IPS-20b (cell line): ENCODE data around the gene SPSB4.

Experiments used
- H3K27ac ChIP-seq: one replicate; pipeline ENCODE4 v1.5.1; 2013; ENCODE audit warnings: low read length
- H3K27me3 ChIP-seq: 2 replicates; pipeline ENCODE4 v1.6.1; 2013; ENCODE audit warnings: mild to moderate bottlenecking, low read length, inconsistent platforms; ENCODE audit not compliant: insufficient read depth
- H3K36me3 ChIP-seq: 2 replicates; pipeline ENCODE4 v1.6.1; 2013; ENCODE audit warnings: low read depth, mild to moderate bottlenecking, inconsistent platforms, low read length, moderate library complexity; ENCODE audit not compliant: insufficient read depth
- H3K4me1 ChIP-seq: 2 replicates; pipeline ENCODE4 v1.6.1; 2013; ENCODE audit warnings: mild to moderate bottlenecking, control low read depth, inconsistent platforms, low read length, moderate library complexity; ENCODE audit not compliant: insufficient read depth
- H3K4me3 ChIP-seq: 2 replicates; pipeline ENCODE4 v1.5.1; 2013; ENCODE audit warnings: mild to moderate bottlenecking, low read length, inconsistent platforms
- H3K9ac ChIP-seq: 2 replicates; pipeline ENCODE4 v1.6.1; 2013; ENCODE audit warnings: low read depth, mild to moderate bottlenecking, inconsistent platforms, low read length, moderate library complexity
- H3K9me3 ChIP-seq: 2 replicates; pipeline ENCODE4 v1.6.1; 2013; ENCODE audit warnings: mild to moderate bottlenecking, low read depth, low read length, inconsistent platforms; ENCODE audit not compliant: insufficient read depth

SPSB4 gene

DNA sequence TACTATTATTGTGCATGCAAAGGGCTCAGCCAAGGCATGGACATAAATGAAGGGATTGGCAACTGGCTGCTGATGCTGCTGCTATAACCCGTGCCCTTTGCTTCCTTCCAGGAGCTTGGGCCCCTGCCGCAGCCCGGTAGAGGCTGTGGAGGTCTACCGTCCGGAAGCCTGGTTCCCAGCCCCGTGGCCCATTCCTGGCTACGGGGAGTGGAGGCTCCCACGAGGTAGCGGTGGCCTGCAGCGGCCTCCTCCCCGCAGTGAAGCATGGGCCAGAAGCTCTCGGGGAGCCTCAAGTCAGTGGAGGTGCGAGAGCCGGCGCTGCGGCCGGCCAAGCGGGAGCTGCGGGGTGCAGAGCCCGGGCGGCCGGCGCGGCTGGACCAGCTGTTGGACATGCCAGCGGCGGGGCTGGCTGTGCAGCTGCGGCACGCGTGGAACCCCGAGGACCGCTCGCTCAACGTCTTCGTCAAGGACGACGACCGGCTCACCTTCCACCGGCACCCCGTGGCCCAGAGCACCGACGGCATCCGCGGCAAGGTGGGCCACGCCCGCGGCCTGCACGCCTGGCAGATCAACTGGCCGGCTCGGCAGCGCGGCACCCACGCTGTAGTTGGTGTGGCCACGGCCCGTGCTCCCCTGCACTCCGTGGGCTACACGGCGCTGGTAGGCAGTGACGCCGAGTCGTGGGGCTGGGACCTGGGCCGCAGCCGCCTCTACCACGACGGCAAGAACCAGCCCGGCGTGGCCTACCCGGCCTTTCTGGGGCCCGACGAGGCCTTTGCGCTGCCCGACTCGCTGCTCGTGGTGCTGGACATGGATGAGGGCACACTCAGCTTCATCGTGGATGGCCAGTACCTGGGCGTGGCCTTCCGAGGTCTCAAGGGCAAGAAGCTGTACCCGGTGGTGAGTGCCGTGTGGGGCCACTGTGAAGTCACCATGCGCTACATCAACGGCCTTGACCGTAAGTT, 15.0 kb downstream of the SPSB4 start:
- Histone ChIP-seq H3K4me1 (peaks cover 20% of the 10 kb centered on the region), H3K27me3 (peaks cover 17% of the 10 kb centered on the region; the same call in 1 of the 2 replicates), H3K27ac (no peak overlapping the region), H3K4me3 (no peak overlapping the region), H3K36me3 (no peaks in the 10 kb centered on the region), H3K9ac (no peak overlapping the region), H3K9me3 (no peaks in the 10 kb centered on the region)

- Histone ChIP-seq H3K9ac (no peak overlapping the region), H3K27me3 (peaks cover 26% of the 10 kb centered on the region; the same call in 1 of the 2 replicates), H3K4me1 (peaks cover 33% of the 10 kb centered on the region), H3K4me3 (no peak overlapping the region), H3K36me3 (no peaks in the 10 kb centered on the region), H3K9me3 (no peaks in the 10 kb centered on the region), H3K27ac (no peak overlapping the region)
These were observed 16.2 kb downstream of the SPSB4 start for GRCh38 chr3:141067206-141067974.

GRCh38 chr3:141070229-141070628, 19.1 kb downstream of the SPSB4 start:
- Histone ChIP-seq H3K27me3 (peaks cover 31% of the 10 kb centered on the region; the same call in 1 of the 2 replicates), H3K9me3 (no peaks in the 10 kb centered on the region), H3K4me3 (no peak overlapping the region), H3K36me3 (no peaks in the 10 kb centered on the region), H3K4me1 (peaks cover 56% of the 10 kb centered on the region), H3K9ac (no peak overlapping the region), H3K27ac (no peak overlapping the region)

DNA sequence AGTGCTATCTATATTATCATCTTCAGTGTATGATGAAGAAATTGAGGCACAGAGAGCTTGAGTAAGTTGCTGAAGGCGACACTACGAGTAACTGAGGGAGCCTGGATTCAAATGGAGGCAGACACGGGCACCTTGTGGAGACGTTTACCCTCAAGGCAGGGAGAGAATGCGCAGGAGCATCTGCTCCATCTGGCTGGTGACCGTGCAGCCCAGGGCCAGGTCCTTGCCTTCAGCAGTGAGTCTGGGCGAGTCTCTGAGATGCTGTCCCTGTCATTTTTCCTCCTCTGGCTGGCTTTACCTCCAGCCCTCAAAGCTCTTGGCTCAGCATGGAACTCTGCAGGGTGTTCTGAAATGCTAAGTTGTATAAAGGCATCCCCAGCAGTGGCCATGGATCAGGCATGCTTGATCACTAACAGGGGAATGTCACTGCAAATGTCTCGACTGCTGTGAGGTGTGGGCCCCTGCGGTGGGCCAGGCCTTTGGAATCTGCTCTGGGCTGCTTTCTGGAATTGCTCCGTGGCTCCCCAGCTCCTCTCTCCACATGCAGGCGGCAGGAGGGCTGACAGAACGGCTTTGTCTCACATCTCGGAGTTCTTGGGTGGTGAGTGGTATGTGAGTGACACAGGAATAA, 19.7 kb downstream of the SPSB4 start:
- peaks cover 59% of the 10 kb centered on the region for H3K4me1 ChIP-seq
- peak overlapping the region; percentile 36; the same call in 1 of the 2 replicates for H3K4me3 ChIP-seq
- H3K9me3 ChIP-seq: no peaks in the 10 kb centered on the region
- no peak overlapping the region for H3K9ac ChIP-seq
- H3K27ac ChIP-seq: no peak overlapping the region
- no peaks in the 10 kb centered on the region for H3K36me3 ChIP-seq
- H3K27me3 ChIP-seq: peaks cover 31% of the 10 kb centered on the region; the same call in 1 of the 2 replicates

DNA sequence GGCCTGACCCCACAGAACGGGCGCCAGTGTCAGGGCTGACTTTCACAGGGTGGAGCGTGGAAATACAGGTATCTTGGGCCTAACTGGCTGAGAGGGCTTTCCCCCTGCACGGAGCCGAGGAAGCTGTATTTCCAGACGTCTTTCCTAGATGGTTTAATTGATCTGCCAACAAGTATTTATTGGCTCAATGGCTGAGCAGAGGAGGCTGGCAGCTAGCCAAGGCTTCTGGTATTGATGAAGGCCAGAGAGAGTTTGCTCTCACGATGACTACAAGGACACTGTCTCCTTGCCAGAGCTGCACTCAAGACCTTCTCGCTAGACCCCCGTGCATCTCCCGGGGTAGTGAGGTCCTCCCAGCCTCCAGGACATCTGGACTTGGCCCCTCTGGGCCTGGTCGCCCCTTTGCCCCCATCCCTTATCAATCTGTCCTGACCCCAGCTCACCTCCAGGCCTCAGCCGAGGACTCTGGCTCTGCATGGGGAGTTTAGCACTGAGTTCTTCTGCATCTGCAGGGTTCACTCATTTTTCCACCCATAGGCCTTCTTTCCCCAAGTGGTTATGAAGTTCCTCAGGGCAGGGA, 20.6 kb downstream of the SPSB4 start:
- Histone ChIP-seq H3K36me3 (no peaks in the 10 kb centered on the region), H3K27me3 (peaks cover 31% of the 10 kb centered on the region; the same call in 1 of the 2 replicates), H3K27ac (no peak overlapping the region), H3K4me1 (peaks cover 67% of the 10 kb centered on the region), H3K9ac (no peak overlapping the region), H3K9me3 (no peaks in the 10 kb centered on the region), H3K4me3 (no peak overlapping the region)

DNA sequence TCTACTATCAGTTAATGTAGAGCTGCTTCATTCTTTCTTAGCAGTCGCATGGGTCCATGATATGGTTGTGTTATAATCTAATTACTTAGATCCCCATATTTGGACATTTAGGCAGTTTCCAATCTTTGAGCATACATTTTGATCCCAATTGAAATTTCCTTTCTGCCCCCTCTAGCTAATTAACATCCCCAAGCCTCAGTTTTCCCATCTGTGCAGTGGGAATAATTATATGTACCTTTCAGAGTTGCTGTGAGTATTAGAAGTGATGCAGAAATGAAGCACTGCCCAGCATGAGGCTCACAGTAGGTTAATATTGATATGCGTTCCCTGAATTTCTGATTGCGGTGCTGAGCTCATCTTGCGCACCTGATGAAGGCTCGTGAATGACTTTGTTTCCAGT, 21.8 kb downstream of the SPSB4 start:
- no peak overlapping the region for H3K4me3 ChIP-seq
- no peak overlapping the region for H3K27ac ChIP-seq
- no peak overlapping the region for H3K9ac ChIP-seq
- H3K36me3 ChIP-seq: no peaks in the 10 kb centered on the region
- H3K27me3 ChIP-seq: peaks cover 31% of the 10 kb centered on the region; the same call in 1 of the 2 replicates
- H3K9me3 ChIP-seq: no peaks in the 10 kb centered on the region
- H3K4me1 ChIP-seq: peaks cover 79% of the 10 kb centered on the region

GRCh38 chr3:141073580-141073979, 22.4 kb downstream of the SPSB4 start:
- no peaks in the 10 kb centered on the region for H3K36me3 ChIP-seq
- no peaks in the 10 kb centered on the region for H3K9me3 ChIP-seq
- peak overlapping the region; percentile 51 for H3K27ac ChIP-seq
- peak overlapping the region; percentile 25; the same call in 1 of the 2 replicates for H3K4me3 ChIP-seq
- H3K4me1 ChIP-seq: peaks cover 80% of the 10 kb centered on the region
- H3K27me3 ChIP-seq: peaks cover 31% of the 10 kb centered on the region; the same call in 1 of the 2 replicates
- H3K9ac ChIP-seq: peak overlapping the region; percentile 51; the same call in 1 of the 2 replicates

DNA sequence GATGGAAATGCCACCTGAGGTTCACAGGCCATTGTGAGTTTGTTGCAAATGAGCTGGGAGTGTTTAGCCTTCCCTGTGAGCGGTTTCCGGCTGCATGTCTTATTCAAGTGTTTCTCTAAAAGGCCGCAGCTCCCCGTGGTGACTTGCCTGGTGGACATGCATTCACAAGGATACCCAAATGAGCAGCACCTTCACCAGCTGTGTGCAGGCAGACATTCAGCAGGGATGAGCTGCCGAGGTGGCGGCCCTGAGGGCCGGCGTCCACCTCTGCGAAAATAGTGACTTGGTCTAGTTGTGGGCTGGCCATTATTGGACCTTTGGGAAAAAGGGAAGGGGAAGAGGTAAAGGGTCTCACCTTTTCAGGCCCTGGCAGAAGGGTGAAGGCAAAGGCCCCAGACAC, 23.4 kb downstream of the SPSB4 start:
- peak overlapping the region; percentile 7; the same call in 1 of the 2 replicates for H3K4me3 ChIP-seq
- H3K36me3 ChIP-seq: no peaks in the 10 kb centered on the region
- peak overlapping the region; percentile 3 for H3K27ac ChIP-seq
- H3K9me3 ChIP-seq: no peaks in the 10 kb centered on the region
- H3K27me3 ChIP-seq: peaks cover 22% of the 10 kb centered on the region; the same call in 1 of the 2 replicates
- peak overlapping the region; percentile 29; the same call in 1 of the 2 replicates for H3K9ac ChIP-seq
- peaks cover 76% of the 10 kb centered on the region for H3K4me1 ChIP-seq

DNA sequence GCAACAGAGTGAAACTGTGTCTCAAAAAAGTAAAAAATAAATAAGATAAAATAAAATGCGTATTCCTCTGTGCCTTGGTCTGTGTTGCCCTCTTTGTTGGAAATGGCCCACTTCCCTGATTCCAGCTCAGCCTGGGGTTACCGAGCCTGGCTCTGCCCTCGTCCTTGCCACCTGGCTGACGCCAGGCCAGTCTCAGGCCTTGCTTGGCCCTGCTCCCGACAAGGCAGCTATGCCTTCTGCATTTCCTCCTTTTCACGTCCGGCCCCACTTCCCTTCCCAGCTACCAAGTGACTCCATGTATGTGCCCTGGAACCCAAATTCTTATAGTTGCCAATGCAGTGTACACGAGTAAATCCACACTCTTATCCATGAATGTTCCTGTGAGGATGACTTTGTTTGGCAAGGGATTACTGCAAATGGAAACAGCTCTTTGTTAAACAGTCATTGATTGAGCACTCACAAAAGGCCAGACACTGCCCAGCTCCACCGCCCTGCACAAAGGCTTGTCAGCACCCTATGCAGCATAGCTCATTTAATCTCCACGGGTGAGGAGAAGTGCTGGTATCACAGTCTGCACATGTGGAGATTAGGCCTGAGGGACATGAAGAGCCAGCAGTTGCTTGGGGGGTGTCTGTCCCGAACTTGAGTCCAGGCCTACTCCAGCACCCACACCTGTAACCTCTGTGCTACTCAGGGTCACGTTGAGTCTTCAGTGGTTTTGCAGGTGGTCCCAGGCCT, 25.1 kb downstream of the SPSB4 start:
- H3K36me3 ChIP-seq: no peaks in the 10 kb centered on the region
- peaks cover 68% of the 10 kb centered on the region for H3K4me1 ChIP-seq
- H3K27me3 ChIP-seq: peaks cover 15% of the 10 kb centered on the region; the same call in 1 of the 2 replicates
- no peak overlapping the region for H3K4me3 ChIP-seq
- H3K27ac ChIP-seq: peak overlapping the region; percentile 18
- H3K9me3 ChIP-seq: no peaks in the 10 kb centered on the region
- peak overlapping the region; percentile 17; the same call in 1 of the 2 replicates for H3K9ac ChIP-seq

GRCh38 chr3:141076797-141077571, 25.8 kb downstream of the SPSB4 start:
- Histone ChIP-seq H3K9me3 (no peaks in the 10 kb centered on the region), H3K27me3 (peaks cover 10% of the 10 kb centered on the region; the same call in 1 of the 2 replicates), H3K4me1 (peaks cover 66% of the 10 kb centered on the region), H3K4me3 (no peak overlapping the region), H3K36me3 (no peaks in the 10 kb centered on the region), H3K27ac (peak overlapping the region; percentile 18), H3K9ac (peak overlapping the region; percentile 22; the same call in 1 of the 2 replicates)
